HG03442 (cell line): ENCODE data around the gene CAPN10.
"Not testable (repeated sequence)": the region's sequence is repeated elsewhere in the genome, so short reads cannot be mapped to it uniquely, and the experiment has no call there.

Source experiments
- ATAC-seq: cut with Tn5 transposase; IDR thresholded peaks from one replicate; pipeline ENCODE4 v1.9.1; 2021; ENCODE audit warnings: mild to moderate bottlenecking, moderate library complexity; ENCODE audit not compliant: unreplicated experiment

CAPN10 gene

GRCh38 chr2:240601061-240601830, 14.7 kb downstream of the CAPN10 start:
- no peak for ATAC-seq

GRCh38 chr2:240601831-240602160, 15.3 kb downstream of the CAPN10 start:
- no peak for ATAC-seq

- no peak for ATAC-seq
Measured at GRCh38 chr2:240602266-240603050, 15.9 kb downstream of the CAPN10 start.

- ATAC-seq: no peak
Measured at GRCh38 chr2:240603081-240603835, 16.7 kb downstream of the CAPN10 start.

- ATAC-seq: no peak
Measured at GRCh38 chr2:240603846-240604245, 17.3 kb downstream of the CAPN10 start.

GRCh38 chr2:240604291-240604938, 17.9 kb downstream of the CAPN10 start:
- ATAC-seq: no peak

- no peak for ATAC-seq
Measured at GRCh38 chr2:240604939-240605716, 18.6 kb downstream of the CAPN10 start.

GRCh38 chr2:240605867-240606743, 19.6 kb downstream of the CAPN10 start:
- no peak for ATAC-seq

- ATAC-seq: no peak
Measured at GRCh38 chr2:240611601-240612210, 25.2 kb downstream of the CAPN10 start.

- ATAC-seq: no peak
Measured at GRCh38 chr2:240613781-240614180, 27.2 kb downstream of the CAPN10 start.

GRCh38 chr2:240614391-240614790, 27.9 kb downstream of the CAPN10 start:
- ATAC-seq: no peak

- no peak for ATAC-seq
Measured at GRCh38 chr2:240615396-240615795, 28.9 kb downstream of the CAPN10 start.

GRCh38 chr2:240615820-240616547, 29.4 kb downstream of the CAPN10 start:
- ATAC-seq: no peak

GRCh38 chr2:240616860-240617666, 30.5 kb downstream of the CAPN10 start:
- not testable (repeated sequence) for ATAC-seq

GRCh38 chr2:240618776-240619175, 32.2 kb downstream of the CAPN10 start:
- no peak for ATAC-seq

GRCh38 chr2:240619506-240620148, 33.1 kb downstream of the CAPN10 start:
- no peak for ATAC-seq

GRCh38 chr2:240620149-240620731, 33.7 kb downstream of the CAPN10 start:
- ATAC-seq: no peak
